NCI-H460 (cell line): ENCODE results near the gene COL17A1. TPM values are rescaled to one million over a fixed set of nuclear protein-coding genes. Genes with fewer than 3 reads are reported as not detected.

Experiments used
- DNase-seq: peaks from one replicate; pipeline ENCODE4 v3.0.0-alpha.2; 2016; ENCODE audit warnings: low read depth; ENCODE audit errors: extremely low read depth
- total RNA-seq: library from RNA; depleted of rRNA; stranded (reverse); fragments of >200 nt; shearing (Covaris generic); gene quantifications from 2 replicates; pipeline ENCODE4 v1.2.3, GENCODE V29; 2014

COL17A1 gene
- total RNA-seq, 1 experiment from 2014 or later, result not detected

GRCh38 chr10:104099269-104099668, 13.6 kb upstream of the COL17A1 start:
- no peak for DNase-seq

DNA sequence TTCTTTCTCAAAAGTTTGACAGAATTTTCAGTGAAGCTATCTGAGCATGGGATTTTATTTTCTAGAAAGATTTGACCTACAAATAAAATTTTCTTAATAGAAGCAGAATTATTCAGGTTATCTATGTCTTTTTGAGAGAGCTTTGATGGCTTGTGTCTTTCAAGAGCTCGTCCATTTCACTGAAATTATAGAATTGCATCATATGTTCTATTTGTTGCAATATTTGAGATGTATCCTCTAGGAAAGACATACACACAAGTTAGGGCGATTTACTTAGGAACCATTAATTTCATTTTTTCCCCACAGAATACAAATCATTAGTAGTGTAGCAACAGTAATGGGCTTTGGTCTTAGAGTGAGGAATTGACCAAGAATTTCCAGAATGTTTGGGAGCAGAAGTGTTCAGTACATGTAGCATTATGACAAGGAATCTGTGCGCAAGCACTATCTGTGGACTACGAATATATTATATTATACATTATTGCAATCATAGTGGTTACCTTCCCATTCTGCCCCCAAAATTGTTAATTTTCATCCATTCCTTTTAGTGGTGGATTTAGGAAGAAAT, 12.8 kb upstream of the COL17A1 start:
- DNase-seq, result no peak

DNA sequence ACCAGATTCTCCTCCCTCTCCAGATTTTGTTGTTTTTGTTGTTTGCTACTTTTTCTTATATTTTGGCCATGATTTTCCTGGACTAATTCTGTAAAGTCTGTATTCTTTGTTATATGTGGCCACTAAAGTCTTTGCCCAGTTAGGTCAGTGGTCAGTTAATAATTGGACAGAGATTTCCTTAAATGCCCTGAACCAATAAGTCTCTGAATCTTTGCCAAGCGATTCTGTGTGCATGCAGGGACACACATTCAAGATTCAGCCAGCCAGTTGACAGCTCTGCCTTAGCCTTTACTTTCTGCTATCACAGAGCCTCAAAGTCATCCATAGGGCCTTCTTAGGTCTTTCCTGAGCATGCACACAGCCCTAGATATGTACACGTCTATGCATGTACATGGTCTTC, 11.0 kb upstream of the COL17A1 start:
- DNase-seq, result no peak

- DNase-seq, result no peak
Measured at GRCh38 chr10:104092749-104093148, 7.1 kb upstream of the COL17A1 start.

GRCh38 chr10:104090611-104091010, 4.9 kb upstream of the COL17A1 start:
- no peak for DNase-seq

GRCh38 chr10:104089621-104090020, 3.9 kb upstream of the COL17A1 start:
- no peak for DNase-seq

DNA sequence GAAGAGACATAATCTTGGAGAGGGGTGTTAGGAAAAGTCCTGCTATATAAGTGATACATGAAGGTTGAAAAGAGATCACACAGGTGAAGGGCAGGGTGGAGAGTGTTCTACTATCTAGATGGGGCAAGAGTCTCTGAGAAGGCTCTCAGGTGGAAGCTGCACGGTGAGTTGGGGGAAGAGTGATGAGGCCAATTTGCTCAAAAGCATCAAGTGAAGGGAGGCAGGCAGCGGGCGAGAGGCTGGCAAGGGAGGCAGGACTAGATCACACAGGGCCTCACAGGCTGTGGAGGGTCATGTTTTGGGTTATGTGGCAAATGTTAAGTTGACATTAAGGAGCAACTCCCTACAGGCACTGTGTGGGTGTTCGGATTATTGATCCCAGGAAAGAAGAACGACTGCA, 2.6 kb upstream of the COL17A1 start:
- DNase-seq, result no peak

DNA sequence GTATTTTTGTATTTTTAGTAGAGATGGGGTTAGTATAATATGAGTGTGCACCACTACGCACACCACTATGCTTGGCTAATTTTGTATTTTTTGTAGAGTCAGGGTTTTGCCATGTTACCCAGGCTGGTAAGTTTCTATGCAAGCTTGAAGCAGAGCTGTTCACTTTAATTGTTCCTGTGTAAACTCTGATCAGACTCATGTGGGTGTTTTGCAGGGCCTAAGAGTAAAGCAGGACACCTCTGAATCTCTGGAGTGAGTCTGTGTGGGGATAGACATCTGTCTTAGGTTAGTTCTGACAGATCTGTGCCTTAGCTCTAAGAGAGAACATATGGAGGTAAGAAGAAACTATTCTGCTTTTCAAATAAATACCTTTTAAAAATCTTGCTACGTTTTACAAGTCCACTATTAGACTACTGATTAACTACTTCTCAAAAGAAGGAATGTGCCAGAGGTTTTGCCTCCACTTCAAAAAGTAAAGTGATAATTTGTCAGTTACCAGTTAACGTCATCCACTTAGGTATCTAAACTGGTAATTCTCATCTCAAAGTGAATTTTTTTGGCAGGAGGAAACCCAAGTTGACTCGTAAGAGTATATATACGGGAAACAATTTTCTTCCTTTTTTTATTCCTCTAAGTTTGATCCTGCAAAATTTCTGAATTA, 1.1 kb downstream of the COL17A1 start:
- no peak for DNase-seq

GRCh38 chr10:104081998-104082397, 3.7 kb downstream of the COL17A1 start:
- no peak for DNase-seq

- DNase-seq, result peak; percentile 6
Measured at GRCh38 chr10:104080762-104081161, 4.9 kb downstream of the COL17A1 start.

DNA sequence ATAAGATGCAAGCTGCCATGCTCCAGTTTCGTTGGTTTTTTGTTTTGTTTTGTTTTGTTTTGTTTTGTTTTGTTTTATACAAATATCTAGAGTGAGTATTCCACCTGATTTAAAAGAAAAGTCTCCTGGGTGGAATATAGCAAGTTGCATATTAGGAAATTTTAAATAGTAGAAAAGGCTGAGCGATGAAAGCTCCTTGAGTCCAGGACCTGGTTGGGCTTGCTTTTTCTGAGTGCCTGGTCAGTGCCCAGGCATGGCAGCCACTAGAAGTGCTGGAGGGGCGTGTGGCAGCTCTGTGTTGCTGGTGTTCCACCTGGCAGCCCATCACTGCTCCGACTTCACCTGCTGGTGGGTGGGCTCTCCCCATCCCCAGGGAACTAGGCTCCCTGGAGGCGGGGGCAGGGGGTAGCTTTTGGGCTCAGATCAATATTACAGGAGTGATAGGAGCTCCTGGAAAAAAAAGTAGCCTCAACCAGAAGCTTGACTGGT, 8.0 kb downstream of the COL17A1 start:
- no peak for DNase-seq

DNA sequence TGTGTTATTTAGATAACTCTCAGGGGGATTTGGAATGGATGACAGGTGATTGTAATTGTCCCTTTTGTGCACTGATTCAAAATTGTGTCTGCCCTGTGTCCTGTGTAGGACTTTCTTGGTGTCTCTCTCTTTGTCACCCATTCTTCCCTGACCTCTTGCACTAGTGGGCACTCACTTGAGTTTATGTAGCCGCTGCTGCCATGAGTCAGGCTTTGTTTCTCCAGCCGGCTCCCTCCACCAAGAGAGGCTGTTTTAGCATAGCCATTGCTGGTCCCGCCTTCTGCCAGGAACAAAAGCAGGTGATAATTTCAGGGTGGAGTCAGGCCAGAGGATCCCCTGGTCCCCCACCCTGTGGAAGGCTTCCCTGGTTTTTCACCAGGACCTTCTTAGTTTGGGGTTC, 8.4 kb downstream of the COL17A1 start:
- no peak for DNase-seq

- no peak for DNase-seq
Measured at GRCh38 chr10:104076743-104077160, 8.9 kb downstream of the COL17A1 start.

GRCh38 chr10:104074505-104074904, 11.2 kb downstream of the COL17A1 start:
- no peak for DNase-seq

DNA sequence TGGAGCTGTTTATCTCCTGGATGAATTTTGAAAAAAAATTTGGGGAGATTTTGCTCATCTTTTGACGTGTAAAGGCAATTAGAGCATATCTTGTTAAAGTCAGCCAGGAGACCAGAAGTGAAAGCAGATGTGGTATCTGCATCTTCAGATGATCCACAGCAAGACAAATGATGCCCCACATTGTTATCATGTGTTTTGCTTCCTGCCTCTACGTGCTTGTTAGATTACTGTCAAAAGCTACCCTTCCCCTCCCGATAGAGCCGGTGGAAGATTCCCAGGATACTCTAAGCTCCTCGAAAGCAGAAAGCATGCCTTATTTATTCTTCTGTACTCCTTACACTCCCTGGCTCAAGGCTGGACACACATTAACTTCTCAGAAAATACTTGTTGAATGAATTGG, 12.9 kb downstream of the COL17A1 start:
- no peak for DNase-seq

GRCh38 chr10:104069613-104070012, 16.1 kb downstream of the COL17A1 start:
- DNase-seq, result no peak

- DNase-seq, result no peak
Measured at GRCh38 chr10:104067525-104067924, 18.2 kb downstream of the COL17A1 start.

DNA sequence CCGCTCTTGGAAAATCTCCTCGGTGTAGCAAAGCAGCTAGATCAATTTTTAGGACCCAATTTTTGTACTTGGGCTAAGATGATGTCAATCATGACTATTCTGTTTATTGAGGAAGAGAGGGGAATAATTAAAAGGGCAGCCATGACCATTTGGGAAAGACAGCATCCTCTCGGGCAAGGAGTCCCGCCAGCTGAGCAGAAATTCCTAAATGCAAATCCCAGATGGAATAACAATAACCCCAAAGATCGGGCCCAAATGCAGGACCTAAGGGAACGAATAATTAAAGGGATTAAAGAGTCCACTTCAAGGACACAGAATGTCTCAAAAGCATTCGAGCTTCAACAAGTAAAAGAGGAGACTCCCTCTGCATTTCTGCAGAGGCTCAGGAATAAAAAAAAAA, 18.7 kb downstream of the COL17A1 start:
- DNase-seq, result no peak

DNA sequence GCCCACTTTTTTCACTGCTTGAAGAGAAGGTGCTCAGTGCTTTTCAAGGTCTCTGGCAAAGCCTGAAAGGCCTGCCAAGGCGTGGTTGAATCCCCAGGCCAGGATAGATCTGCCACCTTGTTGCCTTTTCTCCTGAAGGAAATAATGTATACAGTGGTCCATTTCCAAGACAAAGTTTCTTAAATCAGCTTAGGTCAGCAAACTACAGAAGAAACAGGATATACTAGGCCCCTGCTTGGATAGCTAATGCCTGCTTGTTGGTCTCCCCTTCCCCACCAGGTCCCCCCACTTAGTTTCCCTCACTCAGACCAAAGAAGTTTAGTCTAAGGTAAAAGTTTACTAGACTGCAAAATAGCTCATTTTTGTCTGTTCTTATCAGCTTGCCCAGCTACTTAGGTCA, 19.9 kb downstream of the COL17A1 start:
- DNase-seq, result no peak

DNA sequence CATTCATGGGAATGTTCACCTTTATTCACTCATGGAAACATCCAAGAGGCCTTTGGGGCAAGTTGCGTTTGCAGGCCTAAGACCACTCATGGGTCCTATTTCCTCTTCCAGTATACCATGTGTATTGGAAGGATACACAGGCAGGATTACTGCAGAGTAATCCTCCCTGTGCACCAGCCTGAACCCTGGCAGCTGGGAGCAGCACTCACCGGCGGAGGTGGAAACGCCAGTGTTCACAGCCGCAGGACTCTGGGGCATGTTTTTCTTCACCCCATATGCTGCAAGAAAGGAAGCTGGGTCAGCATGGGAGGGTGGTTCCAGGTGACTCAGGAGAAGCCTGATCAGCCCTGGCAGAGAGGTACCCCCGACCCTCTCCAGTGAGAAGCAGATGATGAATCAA, 24.5 kb downstream of the COL17A1 start:
- DNase-seq, result no peak

DNA sequence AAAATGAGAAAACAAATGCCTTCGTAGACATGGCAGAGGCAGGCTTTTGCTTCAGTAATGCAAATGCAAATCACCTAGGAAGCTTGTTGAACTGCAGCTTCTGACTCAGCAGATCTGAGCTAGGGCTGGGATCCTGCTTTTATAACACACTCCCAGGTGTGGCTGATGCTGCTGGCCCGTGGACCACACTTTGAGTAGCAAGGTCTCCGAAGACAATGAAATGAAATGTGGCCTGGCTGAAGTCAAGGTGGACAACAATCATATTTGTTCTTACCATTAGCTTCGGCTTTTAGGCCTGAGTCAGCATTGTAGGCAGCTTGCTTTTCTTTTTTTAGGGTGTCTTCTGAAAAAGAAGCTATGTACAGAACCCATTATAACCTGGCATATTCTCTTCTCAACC, 26.3 kb downstream of the COL17A1 start:
- DNase-seq, result no peak

DNA sequence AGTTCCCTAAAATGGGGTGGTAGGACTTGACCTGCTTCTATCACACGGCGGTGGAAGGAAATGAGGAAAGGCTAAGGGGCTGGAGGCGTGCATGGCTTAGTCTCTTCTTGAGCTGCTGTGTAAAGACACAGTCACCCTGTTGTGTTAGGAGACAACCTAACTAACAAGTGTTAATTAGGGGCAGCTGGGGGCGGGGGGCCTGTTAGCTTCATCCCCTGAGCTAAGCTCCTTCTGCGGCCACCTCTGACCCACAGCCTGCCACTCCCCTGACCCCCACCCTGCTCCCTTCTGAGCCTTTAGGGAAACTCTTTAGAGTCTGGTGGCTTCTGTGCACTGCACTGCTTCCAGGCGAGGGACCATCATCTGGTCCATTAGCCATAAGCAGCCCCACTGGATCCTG, 28.0 kb downstream of the COL17A1 start:
- no peak for DNase-seq
